IMR-90 (cell line): ENCODE results near the gene ADGRD2. TPM values are rescaled to one million over a fixed set of nuclear protein-coding genes. Genes with fewer than 3 reads are reported as not detected.

ENCODE experiments used
- ATAC-seq: fragments of 200-7000 bp; cut with Tn5 transposase; 2 replicates; pipeline ENCODE4 v1.9.1; 2020; ENCODE audit warnings: low read depth, mild to moderate bottlenecking, moderate library complexity
- BruUV-seq: library from RNA; stranded (reverse); fragments of 400-500 nt; replicated peaks from 2 replicates; lab custom pipeline; 2021; lab: Mats Ljungman, UMichigan
- CTCF ChIA-PET: fragments of 300-600 bp; formaldehyde crosslinking; extraction: SDS; loops from one replicate; lab custom pipeline; 2021; ENCODE audit warnings: antibody characterized with exemption; lab: Yijun Ruan, JAX
- POLR2A ChIA-PET: fragments of 300-600 bp; sonication (Branson Sonifier 250); formaldehyde crosslinking; loops from one replicate; lab custom pipeline; 2022; ENCODE audit warnings: antibody characterized with exemption; ENCODE audit not compliant: unreplicated experiment; lab: Charles Lee
- DNase-seq: peaks from one replicate; pipeline ENCODE4 v3.0.0; 2013
- H2AFZ ChIP-seq: replicated peaks from 2 replicates; pipeline ENCODE3; 2013; ENCODE audit warnings: low read length, mild to moderate bottlenecking; ENCODE audit not compliant: poor library complexity
- H2AK5ac ChIP-seq: 2 replicates; pipeline ENCODE4 v1.6.1; 2013; ENCODE audit warnings: low read depth, low read length, inconsistent platforms
- H2AK9ac ChIP-seq: replicated peaks from 2 replicates; pipeline ENCODE3; 2013; ENCODE audit warnings: mild to moderate bottlenecking, low read depth, low read length, moderate library complexity; ENCODE audit not compliant: poor library complexity
- H2BK120ac ChIP-seq: 2 replicates; pipeline ENCODE4 v1.6.1; 2013; ENCODE audit warnings: low read depth, low read length, inconsistent platforms
- H2BK15ac ChIP-seq: 3 replicates; pipeline ENCODE4 v1.6.1; 2013; ENCODE audit warnings: low read depth, low read length, inconsistent platforms
- H2BK20ac ChIP-seq: 2 replicates; pipeline ENCODE4 v1.6.1; 2013; ENCODE audit warnings: low read depth, mild to moderate bottlenecking, inconsistent platforms, low read length, moderate library complexity
- H2BK5ac ChIP-seq: 2 replicates; pipeline ENCODE4 v1.6.1; 2013; ENCODE audit warnings: mild to moderate bottlenecking, low read depth, low read length, inconsistent platforms; ENCODE audit not compliant: poor library complexity, severe bottlenecking
- H3K14ac ChIP-seq: replicated peaks from 2 replicates; pipeline ENCODE4 v1.6.1; 2013; ENCODE audit warnings: low read depth, low read length, inconsistent platforms
- H3K18ac ChIP-seq: 2 replicates; pipeline ENCODE4 v1.6.1; 2013; ENCODE audit warnings: low read depth, low read length, control low read depth
- H3K23ac ChIP-seq: 2 replicates; pipeline ENCODE4 v1.6.1; 2013; ENCODE audit warnings: low read depth, low read length, inconsistent platforms
- H3K27ac ChIP-seq: 2 replicates; pipeline ENCODE4 v1.5.1; 2013; ENCODE audit warnings: mild to moderate bottlenecking, control low read depth, low read length; ENCODE audit not compliant: insufficient read depth
- H3K27me3 ChIP-seq: 2 replicates; pipeline ENCODE4 v1.6.1; 2013; ENCODE audit warnings: low read length; ENCODE audit not compliant: control insufficient read depth, insufficient read depth
- H3K36me3 ChIP-seq: 2 replicates; pipeline ENCODE4 v1.6.1; 2013; ENCODE audit warnings: low read length, mixed read lengths; ENCODE audit not compliant: control insufficient read depth, insufficient read depth
- H3K4ac ChIP-seq: 2 replicates; pipeline ENCODE4 v1.6.1; 2013; ENCODE audit warnings: low read depth, low read length, inconsistent platforms
- H3K4me1 ChIP-seq: 2 replicates; pipeline ENCODE4 v1.6.1; 2013; ENCODE audit warnings: low read length, mixed read lengths; ENCODE audit not compliant: control insufficient read depth, insufficient read depth
- H3K4me2 ChIP-seq: 2 replicates; pipeline ENCODE4 v1.6.1; 2013; ENCODE audit warnings: low read depth, mild to moderate bottlenecking, control low read depth, low read length, moderate library complexity
- H3K4me3 ChIP-seq: 2 replicates; pipeline ENCODE4 v1.5.1; 2013; ENCODE audit warnings: low read depth, mild to moderate bottlenecking, control low read depth, low read length, moderate library complexity; ENCODE audit not compliant: insufficient read depth
- H3K56ac ChIP-seq: 2 replicates; pipeline ENCODE4 v1.6.1; 2013; ENCODE audit warnings: low read length, inconsistent platforms; ENCODE audit not compliant: insufficient read depth; ENCODE audit errors: extremely low read depth
- H3K79me1 ChIP-seq, 2 experiments: 2 replicates each; pipeline ENCODE4 v1.6.1; 2013; ENCODE audit warnings: low read length in 2 of 2, inconsistent platforms in 1 of 2, low read depth in 1 of 2
- H3K9ac ChIP-seq: 2 replicates; pipeline ENCODE4 v1.6.1; 2013; ENCODE audit warnings: low read depth, low read length, control low read depth
- H3K9me1 ChIP-seq: 2 replicates; pipeline ENCODE4 v1.6.1; 2013; ENCODE audit warnings: low read length, inconsistent platforms; ENCODE audit not compliant: insufficient read depth
- H3K9me3 ChIP-seq: 2 replicates; pipeline ENCODE4 v1.6.1; 2013; ENCODE audit warnings: low read length; ENCODE audit not compliant: control insufficient read depth, insufficient read depth
- H4K20me1 ChIP-seq: 2 replicates; pipeline ENCODE4 v1.6.1; 2013; ENCODE audit warnings: low read length, inconsistent platforms; ENCODE audit not compliant: insufficient read depth
- H4K5ac ChIP-seq: 2 replicates; pipeline ENCODE4 v1.6.1; 2013; ENCODE audit warnings: mild to moderate bottlenecking, low read depth, low read length, control low read depth
- H4K8ac ChIP-seq, 2 experiments: 2 replicates each; pipeline ENCODE4 v1.6.1; 2013; ENCODE audit warnings: low read depth in 2 of 2, low read length in 2 of 2, control low read depth in 1 of 2, inconsistent platforms in 1 of 2
- H4K91ac ChIP-seq: 2 replicates; pipeline ENCODE4 v1.6.1; 2013; ENCODE audit warnings: low read depth, low read length, inconsistent platforms; ENCODE audit not compliant: insufficient read depth
- BHLHE40 ChIP-seq: fragments of 150-350 bp; IDR thresholded peaks from 2 replicates; pipeline ENCODE4 v1.6.1; 2016; ENCODE audit warnings: mild to moderate bottlenecking, low read depth, low read length
- CEBPB ChIP-seq: IDR thresholded peaks from 2 replicates; pipeline ENCODE4 v1.6.1; 2012; ENCODE audit warnings: low read depth, low read length, improper control_type of control experiment
- CTCF ChIP-seq: conservative IDR thresholded peaks from 2 replicates; pipeline ENCODE4 v1.5.1; 2012; ENCODE audit warnings: mild to moderate bottlenecking, low read depth, low read length, improper control_type of control experiment
- FOS ChIP-seq: fragments of 150-350 bp; IDR thresholded peaks from 2 replicates; pipeline ENCODE4 v1.6.1; 2016; ENCODE audit warnings: low read depth, low read length
- MAZ ChIP-seq: IDR thresholded peaks from 2 replicates; pipeline ENCODE4 v1.6.1; 2012; ENCODE audit warnings: low read depth, mild to moderate bottlenecking, low read length, improper control_type of control experiment, moderate library complexity, borderline replicate concordance
- RCOR1 ChIP-seq: IDR thresholded peaks from 2 replicates; pipeline ENCODE4 v1.6.1; 2012; ENCODE audit warnings: mild to moderate bottlenecking, low read length, improper control_type of control experiment; ENCODE audit not compliant: insufficient replicate concordance
- RFX5 ChIP-seq: IDR thresholded peaks from 2 replicates; pipeline ENCODE4 v1.8.0; 2012; ENCODE audit warnings: low read depth, mild to moderate bottlenecking, low read length, moderate library complexity
- USF2 ChIP-seq: fragments of 150-350 bp; IDR thresholded peaks from 2 replicates; pipeline ENCODE4 v1.6.1; 2017; ENCODE audit warnings: mild to moderate bottlenecking, antibody characterized with exemption, low read length, low read depth
- WGBS, 2 experiments: methylation state at CpG; one replicate each; pipeline versions ENCODE4 v1.1.5 to v1.1.7; 2013; ENCODE audit warnings: missing lambda C conversion rate in 2 of 2; ENCODE audit not compliant: insufficient read length in 1 of 2; ENCODE audit errors: extremely low coverage in 2 of 2; 5-methylcytosine and 5-hydroxymethylcytosine counted together
- dilution Hi-C: fragments of 300-500 bp; cut with HindIII; formaldehyde crosslinking; loops from one replicate; pipeline ENCODE4 v1.14.3; 2018; ENCODE audit warnings: low sequenced_read_pairs; ENCODE audit not compliant: unreplicated experiment
- in situ Hi-C: fragments of 300-500 bp; cut with MboI; formaldehyde crosslinking; loops from 3 replicates; pipeline ENCODE4 v1.14.3; 2019; ENCODE audit warnings: low sequenced_read_pairs, inconsistent platforms, mixed read lengths
- intact Hi-C: fragments of 100-400 bp; cut with micrococcal nuclease; formaldehyde crosslinking; loops from 2 replicates; pipeline ENCODE4 v1.10.0; 2022
- polyA plus RNA-seq, 3 experiments: library from polyadenylated mRNA; depleted of rRNA; stranded (reverse); fragments of >200 nt; gene quantifications; 2 replicates each; pipeline ENCODE4 v1.2.3, GENCODE V29; 2012; ENCODE audit warnings: low replicate concordance in 1 of 3
- total RNA-seq: library from RNA; depleted of rRNA; stranded (reverse); fragments of >200 nt; gene quantifications from 2 replicates; pipeline ENCODE4 v1.2.3, GENCODE V29; 2012
- TF ChIP-seq, protein P1 (sequence below): fragments of 150-350 bp; IDR thresholded peaks from 2 replicates; pipeline ENCODE4 v1.6.1; 2016; ENCODE audit warnings: low read depth, mild to moderate bottlenecking, low read length, moderate library complexity, borderline replicate concordance

Gene ADGRD2
- total and polyA plus RNA-seq, 2 of the 4 experiments (the other 2 are of a cell fraction): not detected

DNA sequence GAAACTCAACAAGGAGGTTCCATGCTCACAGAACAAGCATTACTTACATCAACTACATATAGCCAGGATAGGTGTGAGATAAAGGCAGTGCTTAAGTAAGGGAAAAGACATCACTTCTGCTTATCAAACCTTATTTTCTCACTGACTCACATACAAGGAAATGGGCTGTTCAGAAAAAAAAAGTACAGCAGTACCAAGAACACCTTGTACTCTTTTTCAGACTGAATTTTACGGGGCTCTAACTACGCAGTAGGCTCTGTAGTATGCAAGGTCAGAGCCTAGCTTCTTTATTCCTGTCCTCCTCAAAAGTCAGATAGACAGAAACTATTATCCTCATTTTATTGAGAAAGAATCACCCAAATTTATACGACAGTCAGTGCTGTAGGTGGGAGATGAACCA is 40.8 kb upstream of the ADGRD2 start:
- WGBS, 2 experiments: no CpG with 5 or more reads among the region's 3 CpGs
- Histone ChIP-seq H2BK120ac (no peak overlapping the region), H4K5ac (no peak overlapping the region), H3K27ac (no peak overlapping the region), H3K9me3 (no peaks in the 10 kb centered on the region), H3K23ac (0 out of 2 replicates have a peak overlapping the region, but pooled peaks have one; percentile 37), H4K20me1 (peaks cover 6% of the 10 kb centered on the region; the same call in 1 of the 2 replicates), H3K9me1 (peaks cover 6% of the 10 kb centered on the region; the same call in 1 of the 2 replicates), H2AK9ac (no peak overlapping the region), H3K18ac (no peak overlapping the region), H2BK20ac (no peak overlapping the region), H3K36me3 (peaks cover 37% of the 10 kb centered on the region), H4K91ac (no peak overlapping the region), H3K27me3 (no peaks in the 10 kb centered on the region), H2AFZ (no peak overlapping the region), H3K79me1 (peaks cover 39 to 52% of the 10 kb centered on the region in 2 experiments), H3K56ac (no peak overlapping the region), H2BK15ac (no peak overlapping the region), H3K9ac (no peak overlapping the region), H3K4me2 (no peak overlapping the region), H3K4ac (no peak overlapping the region), H3K4me1 (peaks cover 9% of the 10 kb centered on the region), H2BK5ac (no peak overlapping the region), H2AK5ac (no peak overlapping the region), H3K4me3 (no peak overlapping the region), H3K14ac (no peak overlapping the region), H4K8ac (no peak overlapping the region)
- POLR2A ChIA-PET: no interaction called here
- no TSS peak for BruUV-seq
- CTCF ChIA-PET: interaction anchor here (1.0 kb wide), 2 partner anchors 15 to 128 kb away, joined by 3 read pairs; no protein-coding TSS in a partner anchor
- ATAC-seq (no peak), DNase-seq (no peak)
- dilution Hi-C loops (no loop called here), in situ Hi-C loops (loop anchor here (25.0 kb wide), 1 partner anchor 303 kb away; no protein-coding TSS in a partner anchor), intact Hi-C loops (no loop called here)
- TF ChIP-seq MAZ: no peak
- TF ChIP-seq USF2: no peak
- TF ChIP-seq, protein P1, sequence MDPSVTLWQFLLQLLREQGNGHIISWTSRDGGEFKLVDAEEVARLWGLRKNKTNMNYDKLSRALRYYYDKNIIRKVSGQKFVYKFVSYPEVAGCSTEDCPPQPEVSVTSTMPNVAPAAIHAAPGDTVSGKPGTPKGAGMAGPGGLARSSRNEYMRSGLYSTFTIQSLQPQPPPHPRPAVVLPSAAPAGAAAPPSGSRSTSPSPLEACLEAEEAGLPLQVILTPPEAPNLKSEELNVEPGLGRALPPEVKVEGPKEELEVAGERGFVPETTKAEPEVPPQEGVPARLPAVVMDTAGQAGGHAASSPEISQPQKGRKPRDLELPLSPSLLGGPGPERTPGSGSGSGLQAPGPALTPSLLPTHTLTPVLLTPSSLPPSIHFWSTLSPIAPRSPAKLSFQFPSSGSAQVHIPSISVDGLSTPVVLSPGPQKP: no peak
- TF ChIP-seq BHLHE40: no peak
- TF ChIP-seq RCOR1: no peak
- TF ChIP-seq FOS: no peak
- TF ChIP-seq CTCF: no peak
- no peak for TF ChIP-seq CEBPB
- TF ChIP-seq RFX5: no peak
